ENCODE results near the gene NAV3. TPM values are rescaled to one million over a fixed set of nuclear protein-coding genes. Genes with fewer than 3 reads are reported as not detected.

Gene NAV3
- total RNA-seq = not detected

GRCh38 chr12:77830583-77831351 is at the start of gene NAV3:
Gene NAV3, plus strand, starts transcription at chr12:77830894. Its CDS starts 568 bp downstream, at chr12:77831462.
- H3K27ac Mint-ChIP-seq = no peak within 1 kb of the TSS
- no peaks in the 10 kb centered on the region for H3K27me3 Mint-ChIP-seq
- no peaks in the 10 kb centered on the region for H3K36me3 Mint-ChIP-seq (ENCODE audit: low read depth)
- DNase-seq = no peak
- H3K9me3 Mint-ChIP-seq = no peaks in the 10 kb centered on the region
- no peak within 1 kb of the TSS for H3K4me3 Mint-ChIP-seq
- POLR2A ChIA-PET = no interaction called here
- H3K4me1 Mint-ChIP-seq = no peaks in the 10 kb centered on the region
- CTCF ChIA-PET = no interaction called here

GRCh38 chr12:77782034-77782433 is 48.7 kb upstream of the NAV3 start:
- Mint-ChIP-seq H3K27me3 (no peaks in the 10 kb centered on the region), H3K4me1 (no peaks in the 10 kb centered on the region), H3K27ac (no peak overlapping the region), H3K4me3 (no peak overlapping the region), H3K9me3 (no peaks in the 10 kb centered on the region), H3K36me3 (ENCODE audit: low read depth) (no peaks in the 10 kb centered on the region)
- no peak for DNase-seq
- ChIA-PET CTCF (no interaction called here), POLR2A (no interaction called here)

- no peaks in the 10 kb centered on the region for H3K9me3 Mint-ChIP-seq
- no peak overlapping the region for H3K4me3 Mint-ChIP-seq
- H3K36me3 Mint-ChIP-seq (ENCODE audit: low read depth) = no peaks in the 10 kb centered on the region
- CTCF ChIA-PET = no interaction called here
- DNase-seq = no peak
- H3K27ac Mint-ChIP-seq = no peak overlapping the region
- POLR2A ChIA-PET = no interaction called here
- H3K27me3 Mint-ChIP-seq = no peaks in the 10 kb centered on the region
- H3K4me1 Mint-ChIP-seq = no peaks in the 10 kb centered on the region
Measured at GRCh38 chr12:77782766-77783165, 47.9 kb upstream of the NAV3 start.

GRCh38 chr12:77785211-77785610 is 45.5 kb upstream of the NAV3 start:
- no peak overlapping the region for H3K4me3 Mint-ChIP-seq
- H3K9me3 Mint-ChIP-seq = peaks cover 8% of the 10 kb centered on the region
- no peaks in the 10 kb centered on the region for H3K27me3 Mint-ChIP-seq
- no peak for DNase-seq
- H3K4me1 Mint-ChIP-seq = no peaks in the 10 kb centered on the region
- ChIA-PET POLR2A (no interaction called here), CTCF (no interaction called here)
- no peak overlapping the region for H3K27ac Mint-ChIP-seq
- H3K36me3 Mint-ChIP-seq (ENCODE audit: low read depth) = no peaks in the 10 kb centered on the region

- Mint-ChIP-seq H3K9me3 (peaks cover 17% of the 10 kb centered on the region), H3K36me3 (ENCODE audit: low read depth) (no peaks in the 10 kb centered on the region), H3K27me3 (no peaks in the 10 kb centered on the region), H3K4me3 (no peak overlapping the region), H3K27ac (no peak overlapping the region), H3K4me1 (no peaks in the 10 kb centered on the region)
- POLR2A ChIA-PET = no interaction called here
- CTCF ChIA-PET = no interaction called here
- no peak for DNase-seq
Measured at GRCh38 chr12:77786675-77787074, 44.0 kb upstream of the NAV3 start.

GRCh38 chr12:77788231-77789168 is 42.2 kb upstream of the NAV3 start:
- Mint-ChIP-seq H3K4me3 (no peak overlapping the region), H3K36me3 (ENCODE audit: low read depth) (no peaks in the 10 kb centered on the region), H3K27me3 (no peaks in the 10 kb centered on the region), H3K9me3 (peaks cover 17% of the 10 kb centered on the region), H3K4me1 (no peaks in the 10 kb centered on the region), H3K27ac (no peak overlapping the region)
- POLR2A ChIA-PET = no interaction called here
- DNase-seq = no peak
- CTCF ChIA-PET = no interaction called here

- H3K4me3 Mint-ChIP-seq = no peak overlapping the region
- no peaks in the 10 kb centered on the region for H3K4me1 Mint-ChIP-seq
- H3K36me3 Mint-ChIP-seq (ENCODE audit: low read depth) = no peaks in the 10 kb centered on the region
- DNase-seq = no peak
- ChIA-PET CTCF (no interaction called here), POLR2A (no interaction called here)
- H3K27me3 Mint-ChIP-seq = no peaks in the 10 kb centered on the region
- H3K27ac Mint-ChIP-seq = no peak overlapping the region
- peaks cover 6% of the 10 kb centered on the region for H3K9me3 Mint-ChIP-seq
Measured at GRCh38 chr12:77795699-77796098, 35.0 kb upstream of the NAV3 start.

- CTCF ChIA-PET = no interaction called here
- Mint-ChIP-seq H3K4me1 (no peaks in the 10 kb centered on the region), H3K27ac (no peak overlapping the region), H3K4me3 (no peak overlapping the region), H3K36me3 (ENCODE audit: low read depth) (no peaks in the 10 kb centered on the region), H3K27me3 (no peaks in the 10 kb centered on the region), H3K9me3 (peaks cover 2% of the 10 kb centered on the region)
- no peak for DNase-seq
- POLR2A ChIA-PET = no interaction called here
Measured at GRCh38 chr12:77796775-77797174, 33.9 kb upstream of the NAV3 start.

- no peak overlapping the region for H3K27ac Mint-ChIP-seq
- no peaks in the 10 kb centered on the region for H3K4me1 Mint-ChIP-seq
- H3K9me3 Mint-ChIP-seq = peaks cover 15% of the 10 kb centered on the region
- no peak overlapping the region for H3K4me3 Mint-ChIP-seq
- H3K27me3 Mint-ChIP-seq = no peaks in the 10 kb centered on the region
- DNase-seq = no peak
- ChIA-PET CTCF (no interaction called here), POLR2A (no interaction called here)
- H3K36me3 Mint-ChIP-seq (ENCODE audit: low read depth) = no peaks in the 10 kb centered on the region
Measured at GRCh38 chr12:77800501-77800900, 30.2 kb upstream of the NAV3 start.

- no peaks in the 10 kb centered on the region for H3K4me1 Mint-ChIP-seq
- DNase-seq = no peak
- H3K9me3 Mint-ChIP-seq = peaks cover 19% of the 10 kb centered on the region
- H3K27me3 Mint-ChIP-seq = no peaks in the 10 kb centered on the region
- CTCF ChIA-PET = no interaction called here
- no peak overlapping the region for H3K4me3 Mint-ChIP-seq
- no peak overlapping the region for H3K27ac Mint-ChIP-seq
- POLR2A ChIA-PET = no interaction called here
- H3K36me3 Mint-ChIP-seq (ENCODE audit: low read depth) = no peaks in the 10 kb centered on the region
Measured at GRCh38 chr12:77808534-77808933, 22.2 kb upstream of the NAV3 start.

- CTCF ChIA-PET = no interaction called here
- no peaks in the 10 kb centered on the region for H3K36me3 Mint-ChIP-seq (ENCODE audit: low read depth)
Measured at GRCh38 chr12:77813558-77813957, 17.1 kb upstream of the NAV3 start.

GRCh38 chr12:77814386-77814785 is 16.3 kb upstream of the NAV3 start:
- H3K27ac Mint-ChIP-seq = no peak overlapping the region
- no peaks in the 10 kb centered on the region for H3K4me1 Mint-ChIP-seq

More at GRCh38 chr12:77813558-77813957, 17.1 kb upstream of the NAV3 start:
- H3K27me3 Mint-ChIP-seq = no peaks in the 10 kb centered on the region
- no peak overlapping the region for H3K27ac Mint-ChIP-seq
- H3K4me1 Mint-ChIP-seq = no peaks in the 10 kb centered on the region
- POLR2A ChIA-PET = no interaction called here
- DNase-seq = no peak
- no peaks in the 10 kb centered on the region for H3K9me3 Mint-ChIP-seq
- no peak overlapping the region for H3K4me3 Mint-ChIP-seq

GRCh38 chr12:77816196-77816595 is 14.5 kb upstream of the NAV3 start:
- Mint-ChIP-seq H3K4me3 (no peak overlapping the region), H3K4me1 (no peaks in the 10 kb centered on the region), H3K27me3 (no peaks in the 10 kb centered on the region), H3K36me3 (ENCODE audit: low read depth) (no peaks in the 10 kb centered on the region), H3K9me3 (peaks cover 2% of the 10 kb centered on the region), H3K27ac (no peak overlapping the region)
- no peak for DNase-seq
- POLR2A ChIA-PET = no interaction called here
- CTCF ChIA-PET = no interaction called here

More at GRCh38 chr12:77814386-77814785, 16.3 kb upstream of the NAV3 start:
- no peaks in the 10 kb centered on the region for H3K9me3 Mint-ChIP-seq
- ChIA-PET CTCF (no interaction called here), POLR2A (no interaction called here)
- no peaks in the 10 kb centered on the region for H3K27me3 Mint-ChIP-seq
- H3K4me3 Mint-ChIP-seq = no peak overlapping the region
- no peak for DNase-seq
- H3K36me3 Mint-ChIP-seq (ENCODE audit: low read depth) = no peaks in the 10 kb centered on the region

GRCh38 chr12:77817276-77817675 is 13.4 kb upstream of the NAV3 start:
- H3K4me3 Mint-ChIP-seq = no peak overlapping the region
- H3K9me3 Mint-ChIP-seq = peaks cover 2% of the 10 kb centered on the region
- H3K27ac Mint-ChIP-seq = no peak overlapping the region
- DNase-seq = no peak
- no peaks in the 10 kb centered on the region for H3K4me1 Mint-ChIP-seq
- no peaks in the 10 kb centered on the region for H3K27me3 Mint-ChIP-seq
- H3K36me3 Mint-ChIP-seq (ENCODE audit: low read depth) = no peaks in the 10 kb centered on the region
- ChIA-PET POLR2A (no interaction called here), CTCF (no interaction called here)

All from activated CD4-positive, alpha-beta memory T cell treated with anti-CD3 and anti-CD28 coated beads, Interleukin-2, amount 10 ng/mL, durations not matched to agents 7 days and 5 days (primary cell).